Stimulated activated CD8-positive, alpha-beta memory T cell treated with anti-CD3 and anti-CD28 coated beads, Interleukin-15, amount 100 ng/mL, for 24 hours (primary cell): ENCODE results near the gene OSBPL1A.

Source experiments
- DNase-seq: peaks from one replicate; pipeline ENCODE4 v3.0.0-alpha.2; 2020; ENCODE audit warnings: low read depth

OSBPL1A gene

DNA sequence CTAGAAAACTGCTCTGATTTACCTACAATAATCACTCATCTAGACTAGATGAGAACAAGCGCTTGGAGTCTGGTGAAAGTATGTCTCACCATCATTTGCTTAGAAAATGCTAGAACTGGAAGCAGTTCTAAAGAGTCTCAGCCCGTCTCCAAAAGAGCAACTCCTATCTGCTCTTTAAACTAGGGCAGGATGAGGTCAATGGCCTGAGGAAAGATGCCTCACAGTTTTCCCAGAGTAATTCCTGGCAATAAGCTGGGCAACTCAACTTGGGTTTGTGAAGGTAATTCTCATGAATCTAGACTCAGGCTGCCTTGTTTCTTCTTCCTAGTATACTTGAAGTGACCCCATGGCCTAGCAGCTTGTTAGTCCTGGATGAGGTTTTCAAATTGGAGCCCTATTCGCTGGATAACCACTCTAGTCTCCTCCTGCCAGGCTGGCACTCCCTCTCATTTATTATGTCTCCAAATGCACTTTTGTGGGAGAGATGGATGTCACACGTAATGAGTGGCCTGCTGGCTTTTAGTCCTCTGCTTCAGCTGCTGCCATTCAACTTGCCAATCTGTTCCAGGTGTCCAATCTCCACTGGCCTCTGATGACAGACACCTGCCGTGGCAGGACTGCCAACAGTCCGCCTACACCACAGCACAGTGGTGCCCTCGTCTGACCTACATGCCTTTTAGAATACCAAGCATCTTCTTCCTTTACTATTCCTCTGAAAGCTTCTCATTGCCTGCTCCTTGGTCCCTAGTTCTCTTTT is 177.9 kb downstream of the OSBPL1A start:
- no peak for DNase-seq

DNA sequence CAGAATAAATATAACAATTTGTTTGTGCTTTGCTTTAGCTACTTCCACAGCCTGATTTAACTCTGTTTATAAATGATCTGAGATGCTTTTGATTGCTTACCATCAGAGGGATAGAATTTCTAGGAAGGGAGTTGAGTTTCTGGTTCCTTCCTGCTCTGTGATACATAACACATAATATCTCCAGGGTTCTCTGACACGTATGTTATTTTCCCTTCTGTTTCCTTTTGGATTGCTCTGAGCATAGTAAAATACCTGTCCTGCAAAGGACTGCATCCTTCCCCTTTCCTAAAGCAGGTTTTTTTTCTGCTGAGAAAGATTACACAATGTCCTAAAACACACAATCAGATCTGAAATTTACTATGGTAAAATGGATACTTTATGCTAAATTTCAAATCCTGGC is 182.7 kb downstream of the OSBPL1A start:
- no peak for DNase-seq

DNA sequence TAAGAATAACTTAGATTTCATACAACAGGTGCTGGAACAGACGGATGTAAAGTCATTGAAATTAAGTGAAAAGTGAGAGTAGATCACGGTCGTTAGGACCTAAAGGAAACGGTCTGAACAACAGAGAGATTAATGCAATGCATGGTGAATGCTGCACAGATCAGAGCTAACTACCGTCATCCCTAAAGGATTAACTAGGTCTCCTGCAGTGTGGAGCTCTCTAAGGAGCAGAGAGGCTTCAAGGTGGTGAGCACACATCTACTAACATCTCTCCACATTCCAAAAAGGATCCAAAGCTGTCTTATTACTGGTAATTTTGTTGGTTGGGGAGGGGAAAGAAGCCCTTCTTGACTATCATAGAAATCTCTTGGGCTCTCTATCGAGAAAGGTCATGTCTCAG is 183.5 kb downstream of the OSBPL1A start:
- no peak for DNase-seq

DNA sequence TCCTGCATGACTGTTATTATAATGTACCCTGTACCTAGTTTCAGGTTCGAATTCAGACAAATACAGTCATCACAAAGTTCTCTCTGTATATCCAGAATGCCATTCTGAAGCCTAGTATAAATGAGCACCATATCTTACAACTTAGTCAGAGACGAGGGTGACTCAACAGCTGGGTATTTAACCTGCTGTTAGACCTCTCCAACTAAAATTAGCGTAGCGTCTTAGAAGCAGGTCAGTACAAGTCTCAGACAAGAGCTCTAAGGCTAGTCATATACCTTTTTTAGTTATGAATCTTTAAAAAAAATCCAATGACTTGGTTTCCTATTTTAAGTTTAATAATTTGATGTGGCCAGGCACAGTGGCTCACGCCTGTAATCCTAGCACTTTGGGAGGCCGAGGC is 184.7 kb downstream of the OSBPL1A start:
- no peak for DNase-seq

DNA sequence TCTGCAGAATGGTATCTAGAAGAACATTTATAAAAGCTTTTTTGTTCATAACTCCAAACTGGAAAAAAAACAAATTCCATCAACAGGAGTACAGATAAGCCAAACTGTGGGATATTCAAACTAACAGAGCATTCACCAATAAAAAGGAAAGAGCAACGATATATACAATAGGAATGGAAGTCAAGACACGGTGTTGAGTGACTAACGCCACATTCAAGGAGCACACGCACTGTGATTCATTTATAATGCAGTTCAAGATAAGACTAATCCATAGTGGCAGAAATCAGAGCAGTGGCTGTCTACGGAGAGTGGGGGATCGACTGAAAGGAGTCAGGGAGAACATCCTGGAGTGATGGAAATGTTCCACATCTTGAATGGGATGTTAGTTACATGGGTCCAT is 188.1 kb downstream of the OSBPL1A start:
- DNase-seq, result no peak

DNA sequence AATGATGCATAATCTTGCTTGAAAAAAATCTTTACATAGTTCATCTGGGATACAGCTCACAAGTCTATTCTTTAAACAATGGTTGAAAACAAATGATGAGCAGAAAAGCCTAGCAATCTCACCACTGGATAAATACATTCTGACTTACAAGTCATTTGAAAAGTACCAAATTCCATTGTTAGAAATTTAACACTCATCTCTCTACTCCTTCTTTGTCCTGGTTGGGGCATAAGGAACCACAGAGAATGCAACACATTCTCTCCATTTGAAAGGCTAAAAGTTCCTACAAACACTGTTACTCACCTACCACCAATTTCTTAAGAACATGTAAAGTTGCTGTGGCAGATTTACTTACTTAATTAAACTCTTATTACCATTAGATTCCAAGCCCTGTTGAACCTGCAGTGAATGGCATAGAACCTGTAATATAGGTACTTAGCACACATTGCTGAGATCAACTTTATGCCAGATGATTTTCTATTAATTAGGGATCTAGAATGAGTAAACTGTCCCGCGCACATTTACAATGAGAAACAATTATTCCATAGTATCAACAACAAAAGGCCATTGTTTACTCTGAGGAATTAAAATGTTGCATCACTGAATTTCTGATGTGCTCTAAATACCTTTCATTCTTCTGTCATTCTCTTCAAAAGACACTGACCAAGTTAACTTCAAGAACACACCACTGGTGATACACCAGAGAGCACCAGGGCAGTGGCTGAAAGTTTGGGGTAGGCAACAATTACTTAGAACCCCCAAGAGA is 189.2 kb downstream of the OSBPL1A start:
- no peak for DNase-seq

DNA sequence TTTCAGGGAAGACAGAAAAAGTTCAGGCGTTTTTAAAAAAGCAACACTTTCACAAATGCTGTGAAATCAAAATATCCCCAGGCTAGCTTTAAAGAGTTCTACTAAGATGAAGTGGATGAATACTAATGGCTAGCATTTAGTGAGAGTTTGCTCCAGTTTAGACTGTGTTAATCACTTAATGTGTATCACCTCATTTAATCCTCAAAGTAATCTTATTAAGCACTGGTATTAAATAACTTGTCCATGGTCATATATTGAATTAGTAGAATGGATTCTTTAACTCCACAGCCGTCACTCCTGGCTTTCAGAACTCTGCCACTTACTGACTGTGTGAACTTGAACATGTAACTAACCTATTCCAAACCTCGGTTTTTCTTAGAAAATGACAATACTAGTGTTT is 192.7 kb downstream of the OSBPL1A start:
- DNase-seq, result no peak

DNA sequence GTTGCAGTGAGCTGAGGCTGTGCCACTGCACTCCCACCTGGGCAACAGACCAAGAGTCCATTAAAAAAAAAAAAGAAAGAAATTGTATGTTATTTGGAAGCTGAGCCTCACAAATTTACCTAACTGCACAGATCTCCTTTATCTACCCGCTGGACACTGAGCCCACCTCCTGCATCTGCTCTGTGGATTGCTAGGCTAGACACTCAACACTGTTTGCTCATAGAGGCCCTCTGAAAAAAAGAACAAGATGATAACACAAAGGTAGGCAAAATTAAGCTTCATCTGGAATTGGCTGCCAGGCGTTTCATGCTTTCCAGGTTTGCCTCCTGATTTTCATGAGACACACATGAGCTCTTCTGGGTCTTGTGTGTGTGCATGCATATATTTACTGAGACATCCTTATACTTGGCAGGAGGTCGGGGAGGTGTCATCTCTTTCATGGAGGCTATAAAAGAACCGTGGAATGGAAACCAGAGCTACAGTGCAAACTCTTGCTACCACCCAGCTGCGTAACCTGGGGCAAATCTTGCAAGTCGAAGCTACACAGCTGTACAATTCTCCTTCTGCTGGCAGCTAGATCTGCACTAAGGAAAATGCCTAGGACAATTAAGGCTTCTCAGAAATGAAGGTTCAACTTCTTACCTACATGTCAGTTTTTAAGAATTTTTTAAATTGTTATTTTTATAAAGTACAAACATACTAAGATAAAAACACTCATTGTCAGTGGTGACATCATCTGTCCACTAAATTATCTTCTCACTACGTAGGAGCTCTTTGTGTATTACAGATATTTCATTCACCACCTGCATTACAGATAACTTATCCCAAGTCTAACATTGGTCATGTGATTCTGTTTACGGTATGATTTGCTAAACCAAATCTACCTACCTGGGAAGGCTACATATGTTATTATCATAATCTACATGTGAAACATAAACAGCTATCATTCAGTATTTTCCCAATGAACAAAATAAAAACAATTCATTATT is 195.6 kb downstream of the OSBPL1A start:
- DNase-seq, result no peak

DNA sequence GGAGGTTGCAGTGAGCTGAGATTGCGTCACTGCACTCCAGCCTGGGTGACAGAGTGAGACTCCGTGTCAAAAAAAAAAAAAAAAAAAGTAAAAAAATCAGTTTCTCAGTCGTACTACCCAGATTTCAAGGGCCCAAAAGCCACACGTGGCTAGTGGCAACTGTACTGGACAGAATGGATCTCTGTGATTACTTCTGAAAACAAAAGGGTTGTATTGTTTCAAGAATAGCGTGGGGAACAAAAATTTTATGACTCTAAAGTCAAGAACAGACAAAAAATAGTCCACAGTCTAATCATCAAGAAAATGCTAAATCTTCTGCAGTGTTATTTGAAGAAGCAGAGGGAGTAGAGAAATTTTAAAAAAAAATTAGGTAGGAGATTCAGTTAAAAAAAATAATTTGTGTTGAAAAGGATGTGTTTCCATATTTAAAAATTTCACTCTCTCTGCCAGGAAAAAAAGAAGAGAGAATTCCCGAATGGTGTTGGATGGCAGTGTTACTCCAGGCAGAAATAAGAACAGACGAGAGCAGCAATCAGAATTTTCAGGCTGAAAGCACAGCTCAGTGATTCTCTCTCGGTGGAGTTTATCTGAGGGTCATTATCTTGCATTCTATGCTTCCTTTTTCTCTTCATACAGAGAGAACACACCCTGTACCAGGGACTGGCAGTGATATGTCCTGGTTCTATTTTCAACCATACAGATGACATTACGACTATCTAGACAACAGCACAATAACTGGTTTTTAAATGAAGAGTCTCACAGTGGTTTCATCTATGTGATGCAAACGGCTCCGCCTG is 196.9 kb downstream of the OSBPL1A start:
- no peak for DNase-seq

DNA sequence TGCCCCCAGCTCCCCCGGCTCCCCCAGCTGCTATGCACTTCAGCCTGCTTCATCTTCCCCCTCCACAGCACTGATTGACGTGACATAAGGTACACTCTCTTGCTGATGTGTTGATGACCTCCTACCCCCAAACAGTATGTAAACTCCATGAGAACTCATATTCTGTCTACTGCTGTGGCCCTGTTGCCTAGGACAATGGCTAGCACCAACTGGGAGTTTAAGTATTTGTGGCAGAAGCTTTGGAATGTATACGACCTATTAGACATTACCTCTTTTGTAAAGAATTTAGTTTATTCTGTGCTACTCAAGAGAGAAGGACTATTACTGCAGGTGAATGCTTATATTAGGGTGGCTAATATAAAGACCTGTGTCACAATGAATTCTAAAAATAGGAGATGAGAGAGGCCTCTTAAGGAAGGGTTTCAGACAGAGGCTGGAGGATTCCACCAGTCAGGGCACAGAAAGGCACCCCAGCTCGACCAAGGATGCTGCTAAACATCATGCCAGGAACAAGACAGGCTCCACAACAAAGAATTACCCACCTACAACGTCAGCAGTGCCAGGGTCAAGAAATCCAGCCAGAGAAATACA is 198.2 kb downstream of the OSBPL1A start:
- DNase-seq, result no peak

DNA sequence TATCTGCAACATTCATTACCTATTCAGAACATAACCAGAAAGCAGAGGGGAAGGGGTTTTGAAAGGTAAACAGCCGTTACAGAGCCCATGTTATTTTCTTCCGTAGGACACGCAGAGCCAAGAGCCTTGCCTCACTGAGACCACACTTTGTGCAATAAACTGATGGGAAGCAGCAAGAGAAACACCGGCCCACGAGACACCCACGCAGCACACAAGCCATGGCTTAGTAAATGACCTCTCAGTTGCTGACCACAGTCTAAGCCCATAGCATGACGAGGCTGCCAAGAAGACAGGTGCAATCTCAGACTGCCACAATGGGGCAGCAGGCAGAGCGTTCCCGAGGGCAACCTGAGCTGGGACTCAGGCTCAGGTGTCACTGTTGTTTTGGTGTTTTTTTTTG is 199.2 kb downstream of the OSBPL1A start:
- no peak for DNase-seq

DNA sequence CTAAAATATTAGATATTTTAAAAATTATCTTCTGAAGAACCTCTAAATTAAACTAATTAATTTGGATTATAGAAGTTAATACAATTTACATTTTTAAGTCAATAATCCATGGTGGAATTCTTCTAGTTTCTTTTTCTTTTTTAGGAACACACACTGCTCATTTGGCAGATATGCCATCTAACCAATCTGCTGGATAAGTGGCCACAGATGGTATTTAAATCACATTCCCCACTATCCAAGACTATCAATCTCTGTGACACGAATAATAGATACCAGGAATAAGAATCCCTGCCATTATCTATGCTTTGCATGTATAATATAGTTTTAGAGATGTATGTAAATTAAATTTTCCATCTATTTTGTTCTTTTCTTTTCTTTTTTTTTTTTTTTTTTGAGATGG is 200.2 kb downstream of the OSBPL1A start:
- no peak for DNase-seq

DNA sequence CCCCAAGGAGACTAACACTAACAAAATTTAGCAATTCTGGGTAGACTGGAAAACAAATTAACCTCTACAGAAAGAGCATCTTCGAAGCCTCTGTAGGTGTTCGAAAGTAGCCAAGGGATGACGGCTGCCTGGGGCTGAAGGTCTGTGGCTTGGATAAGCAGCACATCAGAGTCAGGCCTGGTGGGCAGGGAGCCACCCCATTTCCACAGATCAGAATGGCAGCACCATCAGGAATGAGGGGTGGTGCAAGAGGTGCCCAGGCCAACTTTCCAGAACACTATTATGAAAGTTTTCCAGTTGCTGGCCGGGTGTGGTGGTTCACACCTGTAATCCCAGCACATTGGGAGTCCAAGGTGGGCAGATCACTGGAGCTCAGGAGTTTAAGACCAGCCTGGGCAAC is 200.9 kb downstream of the OSBPL1A start:
- no peak for DNase-seq

DNA sequence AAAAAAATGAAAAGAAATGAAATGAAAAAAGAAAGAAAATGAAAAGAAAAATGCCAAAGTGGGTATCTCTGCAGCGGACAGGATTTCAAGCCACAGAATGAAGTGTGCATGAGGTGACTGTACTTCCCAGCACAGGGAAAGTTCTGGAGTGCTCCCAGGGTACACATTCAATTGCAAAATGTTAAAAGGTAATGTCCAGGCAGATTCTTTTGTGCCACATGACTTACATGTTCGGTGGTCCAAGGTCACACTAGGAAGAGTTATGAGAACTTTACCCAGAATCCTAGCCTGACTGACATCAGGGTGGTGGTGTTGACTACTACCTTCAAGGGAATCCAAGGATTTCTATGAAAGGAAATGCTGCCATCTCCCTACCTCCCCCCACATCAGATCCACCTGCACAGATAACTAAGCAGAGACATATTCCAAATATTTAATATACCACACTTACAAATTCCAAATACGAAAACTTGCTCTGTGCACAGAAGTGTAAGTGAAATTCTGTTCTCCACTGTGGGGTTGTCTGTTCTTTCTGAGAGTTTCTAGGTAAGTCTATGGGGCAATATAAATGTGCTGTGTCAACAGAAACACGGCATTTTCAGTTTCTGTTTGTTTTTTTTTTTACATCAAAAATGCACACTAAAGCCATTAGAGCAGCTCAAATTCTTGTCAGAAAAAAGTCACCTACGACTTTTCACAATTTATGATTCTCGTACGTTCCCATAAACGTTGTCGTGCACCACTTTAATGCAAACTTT is 202.1 kb downstream of the OSBPL1A start:
- no peak for DNase-seq

DNA sequence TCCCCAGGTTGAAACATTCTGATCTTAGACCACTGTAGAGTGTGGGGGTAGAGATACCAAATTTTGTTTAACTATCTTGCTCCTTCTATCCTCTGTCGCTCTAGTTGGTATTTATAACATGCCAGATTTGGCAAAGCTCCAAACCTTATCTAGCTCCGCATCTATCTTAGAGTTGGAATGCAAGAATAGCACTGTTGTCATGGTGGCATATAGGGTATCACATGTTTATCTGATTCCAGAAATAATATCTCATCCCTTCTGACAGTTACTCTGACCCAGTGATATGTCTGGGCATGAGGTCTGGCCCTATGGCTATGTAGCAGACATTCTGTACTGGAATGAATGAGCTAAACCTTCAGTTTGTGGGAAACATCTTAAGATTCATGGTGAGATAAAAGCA is 207.0 kb downstream of the OSBPL1A start:
- DNase-seq, result no peak

DNA sequence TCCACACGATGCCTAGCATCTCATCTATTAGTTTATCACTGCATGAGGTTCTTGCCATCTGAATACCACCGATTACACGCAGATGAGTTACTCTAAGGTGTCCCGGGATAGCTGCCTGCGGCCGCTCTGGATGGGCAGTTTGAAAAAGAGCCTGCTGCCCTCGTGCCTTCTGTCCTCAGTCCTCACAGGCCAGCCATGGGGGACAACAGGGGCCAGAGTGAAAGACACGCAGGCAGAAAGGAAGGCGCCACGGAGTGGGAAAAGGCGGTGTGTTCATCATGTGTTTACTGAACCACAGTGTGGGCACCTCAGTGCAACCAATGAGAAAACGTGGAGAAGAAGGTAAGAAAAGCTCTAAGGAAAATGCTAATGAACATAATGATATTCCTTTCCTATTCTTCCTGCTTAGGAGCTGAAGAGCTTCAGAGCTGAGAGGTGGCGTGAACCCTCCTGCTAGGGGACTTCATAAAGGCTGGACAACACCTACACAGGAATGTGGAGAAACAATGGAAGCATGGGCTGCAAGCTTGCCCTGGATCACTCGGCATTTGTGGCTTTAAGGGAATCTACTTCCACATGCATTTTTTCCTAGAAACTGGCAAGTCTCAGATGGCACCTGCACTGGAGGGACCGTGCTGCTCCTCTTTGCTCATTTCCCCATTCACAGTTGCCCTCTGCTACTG is 207.8 kb downstream of the OSBPL1A start:
- no peak for DNase-seq

DNA sequence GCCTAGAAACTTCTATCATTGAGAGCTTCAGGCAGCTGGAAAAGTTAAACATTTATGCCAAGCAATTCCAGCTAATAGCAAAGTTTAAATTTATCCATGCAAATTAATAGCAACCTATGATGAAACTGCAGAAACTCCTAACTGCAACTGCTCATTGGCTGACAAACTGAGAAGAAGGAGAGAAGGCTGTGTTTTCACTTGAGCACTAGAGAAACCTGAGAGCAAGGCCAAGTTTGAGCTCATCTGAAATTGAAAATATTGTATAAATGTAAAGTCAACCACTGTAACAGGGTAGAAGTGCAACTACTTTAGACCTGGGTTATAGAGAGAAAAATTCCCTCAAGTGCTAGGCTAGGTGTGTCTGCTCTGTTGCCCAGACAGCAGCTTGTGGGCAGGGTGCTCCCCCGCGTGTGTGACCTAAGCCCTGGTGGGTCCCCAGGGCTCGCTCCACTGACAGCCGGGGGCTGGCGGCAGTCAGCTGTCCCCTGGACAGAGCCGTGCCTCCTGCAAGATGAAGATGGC is 208.6 kb downstream of the OSBPL1A start:
- DNase-seq, result no peak

DNA sequence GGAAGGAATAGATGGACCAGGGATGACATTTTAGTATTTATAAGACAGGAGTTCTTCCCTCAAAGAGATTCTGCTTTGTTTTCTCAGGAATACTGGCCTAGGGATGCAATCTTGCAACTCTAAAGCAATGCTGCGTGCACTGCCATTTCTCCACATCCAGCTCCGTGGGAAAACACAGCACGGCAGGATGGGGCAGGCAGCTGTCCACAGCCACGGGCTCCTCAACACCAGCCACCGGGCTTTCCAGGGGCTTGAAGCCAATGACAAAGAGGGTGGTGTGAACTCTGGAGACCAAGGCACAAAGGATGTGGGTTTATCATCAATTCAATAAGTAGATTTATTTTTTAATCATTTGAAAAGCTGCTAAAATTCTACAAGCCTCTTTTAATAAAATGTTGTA is 209.5 kb downstream of the OSBPL1A start:
- DNase-seq, result no peak

DNA sequence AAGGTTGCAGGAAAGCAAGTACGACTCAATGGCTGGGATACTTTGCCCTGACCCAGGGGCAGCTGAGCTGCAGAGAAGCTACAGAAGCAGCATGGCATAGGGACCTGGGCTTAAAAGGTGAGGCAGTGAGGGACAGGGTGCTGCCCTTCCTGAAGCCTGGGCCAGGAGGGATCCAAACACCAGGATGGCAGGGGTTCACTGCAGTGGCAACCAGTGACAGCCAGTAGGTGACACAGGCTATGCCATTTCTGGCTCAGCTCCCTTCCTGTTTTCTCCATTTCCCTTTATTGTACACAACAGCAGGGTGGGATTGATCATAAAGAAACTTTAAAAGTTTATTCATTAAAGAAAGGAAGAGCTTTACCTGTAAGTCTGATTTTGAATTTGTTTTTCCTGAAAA is 209.9 kb downstream of the OSBPL1A start:
- DNase-seq, result no peak

DNA sequence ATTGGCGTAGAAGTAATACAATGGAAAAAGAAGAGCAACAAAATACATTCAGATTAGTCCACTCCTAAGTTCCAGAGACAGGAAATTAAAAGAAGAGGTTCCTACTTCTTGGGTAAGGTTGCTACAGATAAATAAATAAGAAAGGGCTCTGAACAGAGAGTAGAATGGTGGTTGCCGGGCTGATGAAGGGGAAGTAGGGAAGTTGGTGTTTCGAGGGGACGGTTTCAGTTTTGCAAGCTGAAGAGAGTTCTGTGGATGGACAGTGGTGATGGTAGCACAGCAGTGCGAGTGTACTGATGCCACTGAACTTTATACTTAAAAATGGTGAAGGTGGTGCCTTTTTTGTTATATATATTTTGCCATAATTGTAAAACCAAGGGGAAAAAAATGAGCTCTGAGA is 210.6 kb downstream of the OSBPL1A start:
- DNase-seq, result no peak
